HG03354 (cell line): ENCODE data around the gene FMN1.

Experiments
- ATAC-seq: cut with Tn5 transposase; IDR thresholded peaks from one replicate; pipeline ENCODE4 v1.9.1; 2021; ENCODE audit warnings: mild to moderate bottlenecking; ENCODE audit not compliant: unreplicated experiment, poor library complexity, severe bottlenecking

The FMN1 gene

GRCh38 chr15:32878342-32878741, 316.2 kb downstream of the FMN1 start:
- no peak for ATAC-seq

- ATAC-seq = no peak
These were observed 317.1 kb downstream of the FMN1 start for GRCh38 chr15:32877252-32878019.

- no peak for ATAC-seq
These were observed 321.0 kb downstream of the FMN1 start for GRCh38 chr15:32873284-32874114.

GRCh38 chr15:32872621-32873283, 321.8 kb downstream of the FMN1 start:
- no peak for ATAC-seq

GRCh38 chr15:32871883-32872282, 322.6 kb downstream of the FMN1 start:
- ATAC-seq = no peak

- ATAC-seq = no peak
These were observed 324.1 kb downstream of the FMN1 start for GRCh38 chr15:32870240-32871033.

GRCh38 chr15:32869776-32870175, 324.7 kb downstream of the FMN1 start:
- no peak for ATAC-seq

GRCh38 chr15:32867313-32867626, 327.2 kb downstream of the FMN1 start:
- no peak for ATAC-seq

- no peak for ATAC-seq
These were observed 327.8 kb downstream of the FMN1 start for GRCh38 chr15:32866454-32867312.

GRCh38 chr15:32864841-32865240, 329.7 kb downstream of the FMN1 start:
- ATAC-seq = no peak

GRCh38 chr15:32864051-32864450, 330.5 kb downstream of the FMN1 start:
- no peak for ATAC-seq

- ATAC-seq = no peak
These were observed 332.8 kb downstream of the FMN1 start for GRCh38 chr15:32861761-32862160.

- no peak for ATAC-seq
These were observed 333.3 kb downstream of the FMN1 start for GRCh38 chr15:32861174-32861573.

GRCh38 chr15:32859996-32860395, 334.5 kb downstream of the FMN1 start:
- no peak for ATAC-seq

- ATAC-seq = no peak
These were observed 335.3 kb downstream of the FMN1 start for GRCh38 chr15:32859251-32859650.

- ATAC-seq = no peak
These were observed 336.8 kb downstream of the FMN1 start for GRCh38 chr15:32857732-32858131.

- no peak for ATAC-seq
These were observed 337.8 kb downstream of the FMN1 start for GRCh38 chr15:32856753-32857152.

- ATAC-seq = no peak
These were observed 338.6 kb downstream of the FMN1 start for GRCh38 chr15:32855942-32856341.

GRCh38 chr15:32853592-32853991, 340.9 kb downstream of the FMN1 start:
- no peak for ATAC-seq
